Inflammatory macrophage treated with lipopolysaccharide for 4 hours (primary cell): ENCODE data around the gene PDZD2.
"Not testable (repeated sequence)": the region's sequence is repeated elsewhere in the genome, so short reads cannot be mapped to it uniquely, and the experiment has no call there.

Source experiments
- DNase-seq: peaks from one replicate; pipeline ENCODE4 v3.0.0-alpha.2; 2020

PDZD2 gene

GRCh38 chr5:31638748-31639418 is at the start of gene PDZD2:
Gene PDZD2 (plus strand): TSS chr5:31639131.
- peak; percentile 36 for DNase-seq

- no peak for DNase-seq
Measured at GRCh38 chr5:31593665-31594064, 45.3 kb upstream of the PDZD2 start.

- no peak for DNase-seq
Measured at GRCh38 chr5:31596354-31596753, 42.6 kb upstream of the PDZD2 start.

- peak; percentile 31 for DNase-seq
Measured at GRCh38 chr5:31598640-31599611, 40.0 kb upstream of the PDZD2 start.

- not testable (repeated sequence) for DNase-seq
Measured at GRCh38 chr5:31602305-31602704, 36.6 kb upstream of the PDZD2 start.

GRCh38 chr5:31604240-31604639 is 34.7 kb upstream of the PDZD2 start:
- DNase-seq: no peak

- no peak for DNase-seq
Measured at GRCh38 chr5:31604644-31605043, 34.3 kb upstream of the PDZD2 start.

- DNase-seq: no peak
Measured at GRCh38 chr5:31605920-31606319, 33.0 kb upstream of the PDZD2 start.

GRCh38 chr5:31607546-31607945 is 31.4 kb upstream of the PDZD2 start:
- DNase-seq: no peak

GRCh38 chr5:31611002-31611401 is 27.9 kb upstream of the PDZD2 start:
- no peak for DNase-seq

- DNase-seq: no peak
Measured at GRCh38 chr5:31613651-31614050, 25.3 kb upstream of the PDZD2 start.

GRCh38 chr5:31614151-31615020 is 24.5 kb upstream of the PDZD2 start:
- no peak for DNase-seq

- no peak for DNase-seq
Measured at GRCh38 chr5:31617867-31618266, 21.1 kb upstream of the PDZD2 start.

GRCh38 chr5:31620026-31620425 is 18.9 kb upstream of the PDZD2 start:
- DNase-seq: no peak

- no peak for DNase-seq
Measured at GRCh38 chr5:31623249-31623648, 15.7 kb upstream of the PDZD2 start.

- no peak for DNase-seq
Measured at GRCh38 chr5:31625394-31625793, 13.5 kb upstream of the PDZD2 start.

- DNase-seq: no peak
Measured at GRCh38 chr5:31626156-31626555, 12.8 kb upstream of the PDZD2 start.

- no peak for DNase-seq
Measured at GRCh38 chr5:31626604-31627234, 12.2 kb upstream of the PDZD2 start.

- no peak for DNase-seq
Measured at GRCh38 chr5:31630931-31631330, 8.0 kb upstream of the PDZD2 start.

- DNase-seq: no peak
Measured at GRCh38 chr5:31632460-31632859, 6.5 kb upstream of the PDZD2 start.

- no peak for DNase-seq
Measured at GRCh38 chr5:31635446-31635845, 3.5 kb upstream of the PDZD2 start.

GRCh38 chr5:31637851-31638250 is 1.1 kb upstream of the PDZD2 start:
- DNase-seq: no peak

GRCh38 chr5:31638345-31638744 is 586 bp upstream of the PDZD2 start:
- no peak for DNase-seq
